DMS114 treated with DMSO at 0.1 percent for 48 hours (cell line): ENCODE measurements around the gene WWOX.

ENCODE experiments used
- DNase-seq: peaks from one replicate; lab custom pipeline; 2025; ENCODE audit not compliant: unreplicated experiment; lab: John Stamatoyannopoulos, UW

Gene WWOX

DNA sequence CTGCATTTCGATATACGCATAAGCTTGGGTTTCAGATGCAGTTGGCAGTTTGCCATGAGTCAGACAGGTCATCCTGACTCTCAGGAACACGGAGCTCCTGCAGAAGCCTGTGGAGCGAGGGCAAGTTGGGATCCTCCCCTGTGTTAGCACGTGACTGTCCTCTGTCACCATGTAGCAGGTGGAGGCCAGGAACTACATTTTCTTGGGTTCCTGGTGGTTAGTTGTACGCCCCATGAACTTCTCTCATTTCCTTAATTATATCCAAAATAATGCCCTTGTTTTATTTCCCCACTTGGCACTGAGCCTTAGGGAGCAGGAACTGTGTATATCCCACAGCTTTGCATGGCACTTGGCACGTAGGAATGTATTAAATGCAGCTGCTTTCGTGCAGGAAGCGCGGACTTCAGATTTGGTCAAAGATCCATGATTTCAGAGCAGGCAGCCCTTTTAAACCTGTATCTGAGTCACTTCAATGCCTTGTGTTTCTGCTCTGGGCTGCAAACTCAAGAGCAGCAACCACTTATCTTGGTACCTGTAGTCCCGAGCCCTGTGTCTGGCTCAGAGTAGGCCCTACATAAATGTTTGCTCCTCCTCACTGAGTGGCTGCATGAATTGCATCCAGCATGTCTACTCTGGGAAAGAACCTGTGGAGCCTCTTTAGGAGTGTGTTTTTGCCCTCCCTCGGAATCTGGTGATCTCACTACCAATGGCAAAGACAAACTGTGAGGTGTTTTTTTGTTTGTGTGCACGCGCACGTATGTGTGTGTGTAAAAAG lies 1072.7 kb downstream of the WWOX start:
- no peak for DNase-seq

DNA sequence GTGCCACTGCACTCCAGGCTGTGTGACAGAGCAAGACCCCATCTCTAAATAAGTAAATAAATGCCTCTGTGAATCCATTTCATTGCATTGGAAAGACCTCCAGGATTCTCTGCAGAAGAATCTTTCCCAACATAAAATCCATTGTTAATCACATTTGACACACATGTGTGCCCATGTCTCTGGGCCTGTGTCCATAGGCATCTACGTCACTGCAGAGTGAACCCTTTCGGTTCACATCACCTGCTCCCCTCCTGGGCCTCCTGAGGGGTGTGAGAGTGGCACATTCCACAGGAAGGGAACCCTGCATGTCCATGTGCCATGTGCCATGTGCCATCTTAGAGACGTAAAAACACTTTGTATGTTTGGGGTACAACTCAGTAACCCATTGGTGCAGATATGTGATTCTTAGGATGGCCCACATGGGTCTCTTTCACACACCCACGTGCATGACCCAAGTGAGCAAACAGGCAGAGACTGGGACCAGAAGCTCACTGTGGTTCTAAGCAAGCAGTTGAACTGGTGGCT lies 1073.6 kb downstream of the WWOX start:
- DNase-seq, result no peak

- DNase-seq, result no peak
Observed at GRCh38 chr16:79173919-79174318, 1074.5 kb downstream of the WWOX start.

- DNase-seq, result no peak
Observed at GRCh38 chr16:79175286-79176057, 1076.0 kb downstream of the WWOX start.

DNA sequence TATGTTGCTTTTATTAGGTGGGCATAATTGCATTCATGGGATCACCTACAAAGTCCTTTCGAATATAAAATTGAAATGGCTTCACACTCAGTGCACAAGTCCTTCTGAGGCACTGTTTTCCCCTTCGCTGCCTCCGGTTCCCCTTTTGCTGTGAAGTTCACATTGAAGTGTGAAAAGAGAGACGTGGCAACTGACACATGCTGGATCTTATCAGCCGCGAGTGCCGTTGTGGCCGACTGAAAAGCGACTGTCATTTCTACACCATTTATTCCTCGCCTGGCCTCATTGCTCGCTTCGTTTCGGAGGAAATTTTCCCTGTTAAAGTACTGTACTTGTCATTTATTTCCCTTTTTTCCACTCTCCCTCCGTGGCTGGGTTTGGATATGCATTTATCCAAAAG lies 1077.6 kb downstream of the WWOX start:
- DNase-seq, result no peak

DNA sequence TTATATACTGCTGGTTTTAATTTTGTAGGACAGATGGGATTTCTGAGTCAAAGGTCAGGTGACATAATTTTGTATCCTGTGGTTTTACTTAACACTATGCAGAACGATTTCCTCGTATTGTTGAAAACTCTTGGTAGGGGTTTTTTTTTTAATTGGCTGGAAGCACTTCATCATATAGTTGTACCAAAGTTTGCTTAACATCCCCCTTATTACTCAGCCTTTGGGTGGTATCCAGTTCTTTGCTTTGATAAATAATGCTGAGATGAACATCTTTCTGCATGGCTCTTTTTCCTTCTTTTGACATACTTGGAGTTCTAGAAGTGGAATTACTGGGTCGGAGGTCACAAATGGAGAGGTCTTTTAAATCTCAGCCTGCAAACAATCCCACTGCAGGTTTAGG lies 1082.0 kb downstream of the WWOX start:
- no peak for DNase-seq

GRCh38 chr16:79182616-79183015 lies 1083.2 kb downstream of the WWOX start:
- no peak for DNase-seq

- DNase-seq, result no peak
Observed at GRCh38 chr16:79183571-79183970, 1084.1 kb downstream of the WWOX start.

DNA sequence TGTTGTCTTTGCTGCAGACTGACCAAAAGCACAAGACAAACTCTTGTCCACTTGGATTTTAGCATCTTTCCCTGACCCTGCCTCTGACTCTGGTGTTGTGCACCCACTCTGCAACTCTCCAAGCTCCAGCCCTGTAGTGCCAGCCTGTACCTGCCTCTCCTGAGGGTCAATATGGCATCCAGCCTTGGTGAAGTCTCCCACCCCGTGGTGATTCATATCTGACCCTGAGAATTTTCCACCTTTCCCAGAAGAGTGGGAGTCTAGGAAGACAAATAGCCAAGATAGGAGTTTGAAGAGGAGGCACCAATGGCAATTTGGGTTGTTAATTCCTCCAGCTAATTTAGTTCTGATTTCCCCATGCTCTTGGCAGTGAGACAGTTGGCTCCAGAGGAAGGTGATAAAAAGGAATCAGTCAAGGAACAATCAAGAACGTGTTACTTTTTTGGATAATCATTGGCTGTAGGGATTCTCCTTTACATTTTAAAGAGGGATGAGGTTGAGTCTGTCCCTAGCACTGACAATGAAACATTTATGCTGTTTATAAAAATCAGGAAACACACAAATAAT lies 1085.1 kb downstream of the WWOX start:
- no peak for DNase-seq

GRCh38 chr16:79185711-79186110 lies 1086.3 kb downstream of the WWOX start:
- DNase-seq, result no peak

DNA sequence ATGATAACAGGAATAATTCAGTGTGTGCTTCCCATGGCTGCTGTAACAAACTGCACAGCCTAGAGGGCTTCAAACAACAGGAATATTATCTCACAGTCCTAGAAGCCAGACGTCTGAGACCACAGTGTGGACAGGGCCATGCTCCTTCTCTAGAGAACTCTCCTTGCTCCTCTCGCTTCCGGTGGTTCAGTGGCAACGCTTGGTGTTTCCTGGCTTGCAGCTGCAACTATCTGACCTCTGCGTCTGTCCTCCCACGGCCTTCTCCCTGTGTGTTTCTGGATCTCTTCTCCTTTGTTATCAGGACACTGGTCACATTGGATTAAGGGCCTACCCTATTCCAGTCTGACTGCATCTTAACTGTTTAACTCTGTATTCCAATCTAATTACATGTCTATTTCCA lies 1086.7 kb downstream of the WWOX start:
- no peak for DNase-seq

DNA sequence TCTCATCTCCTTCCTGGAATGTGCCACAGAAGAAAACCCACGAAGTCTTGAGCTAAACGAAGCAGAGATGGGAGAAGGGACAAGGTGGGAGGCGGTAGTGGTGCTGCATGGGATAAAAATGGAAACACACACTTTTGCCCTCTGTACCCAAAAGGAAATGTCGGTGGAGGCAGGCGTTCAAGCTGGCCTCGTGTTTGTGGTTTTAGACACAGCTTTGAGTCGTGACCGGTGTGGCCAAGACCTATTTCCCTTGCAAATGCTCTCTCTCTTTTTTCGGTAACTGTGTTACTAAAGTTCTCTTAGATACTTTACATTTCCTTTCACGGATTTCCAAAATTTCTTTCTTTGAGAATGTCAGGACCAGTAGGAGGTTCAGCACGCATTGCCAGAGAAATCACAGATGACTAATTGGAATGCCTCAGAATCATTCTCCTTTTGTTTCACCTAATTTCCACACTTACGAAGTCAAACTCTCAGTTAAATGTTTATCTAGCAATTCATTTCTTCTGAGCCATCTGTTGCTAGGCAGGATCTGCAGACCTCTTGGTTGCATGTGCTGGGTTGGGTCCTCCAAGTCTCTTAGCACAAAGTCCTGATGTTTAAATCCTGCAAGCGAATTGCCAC lies 1088.8 kb downstream of the WWOX start:
- DNase-seq, result no peak

DNA sequence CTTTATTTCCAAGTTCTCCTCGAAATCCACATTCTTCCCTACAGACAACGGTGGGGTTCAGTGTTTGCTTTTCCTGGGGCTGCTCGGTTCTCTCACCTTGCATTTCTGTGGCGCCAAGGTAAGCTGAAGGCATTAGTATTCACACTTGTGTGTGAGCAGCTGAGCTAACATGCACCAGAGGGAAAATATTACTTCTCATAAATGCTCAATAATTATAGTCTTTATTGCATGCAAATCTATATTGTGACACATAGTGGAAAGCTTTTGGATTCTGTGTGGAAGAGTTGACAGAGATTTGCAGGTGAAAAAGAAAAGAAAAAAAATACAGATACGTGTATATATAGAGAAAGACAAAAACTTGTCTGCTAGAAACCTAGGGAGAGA lies 1089.3 kb downstream of the WWOX start:
- DNase-seq, result no peak

DNA sequence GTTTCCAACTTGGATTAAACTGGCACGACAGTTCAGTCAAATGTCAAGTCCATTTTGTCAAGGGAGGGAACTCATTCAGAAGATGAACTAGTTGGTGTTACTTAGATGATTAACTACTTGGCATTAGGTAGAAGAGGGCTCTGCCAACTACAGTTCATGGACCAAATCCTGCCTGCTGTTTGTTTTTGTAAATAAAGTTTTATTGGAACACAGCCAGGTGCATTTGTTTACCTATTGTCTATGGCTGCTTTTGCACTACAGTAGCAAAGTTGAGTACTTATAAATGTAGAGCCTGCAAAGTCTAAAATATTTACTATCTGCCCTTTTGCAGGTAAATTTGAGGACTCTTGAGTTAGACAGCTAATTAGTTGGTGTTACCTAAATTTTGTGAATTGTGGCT lies 1091.1 kb downstream of the WWOX start:
- DNase-seq, result no peak

DNA sequence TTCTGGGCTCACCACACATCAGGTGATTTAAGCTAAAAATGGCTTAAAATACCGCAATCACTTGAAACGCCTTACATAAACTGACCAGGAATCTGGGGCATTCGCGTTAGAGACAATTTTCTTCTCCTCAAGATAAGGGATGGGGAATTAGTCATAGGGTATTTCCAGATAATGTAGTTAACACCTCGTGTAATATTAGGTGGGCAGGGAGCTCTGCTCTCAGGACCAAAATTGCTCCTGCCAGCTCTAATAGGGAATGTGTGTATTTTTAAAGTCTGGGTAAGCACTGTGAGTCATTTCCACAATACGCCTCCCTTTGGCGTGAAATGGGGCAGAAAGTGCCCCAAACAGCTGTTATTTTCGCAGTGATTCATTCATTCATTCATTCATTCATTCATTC lies 1092.5 kb downstream of the WWOX start:
- no peak for DNase-seq

GRCh38 chr16:79192904-79193303 lies 1093.5 kb downstream of the WWOX start:
- DNase-seq, result no peak

GRCh38 chr16:79194291-79194690 lies 1094.8 kb downstream of the WWOX start:
- DNase-seq, result no peak

- no peak for DNase-seq
Observed at GRCh38 chr16:79195938-79196337, 1096.5 kb downstream of the WWOX start.

DNA sequence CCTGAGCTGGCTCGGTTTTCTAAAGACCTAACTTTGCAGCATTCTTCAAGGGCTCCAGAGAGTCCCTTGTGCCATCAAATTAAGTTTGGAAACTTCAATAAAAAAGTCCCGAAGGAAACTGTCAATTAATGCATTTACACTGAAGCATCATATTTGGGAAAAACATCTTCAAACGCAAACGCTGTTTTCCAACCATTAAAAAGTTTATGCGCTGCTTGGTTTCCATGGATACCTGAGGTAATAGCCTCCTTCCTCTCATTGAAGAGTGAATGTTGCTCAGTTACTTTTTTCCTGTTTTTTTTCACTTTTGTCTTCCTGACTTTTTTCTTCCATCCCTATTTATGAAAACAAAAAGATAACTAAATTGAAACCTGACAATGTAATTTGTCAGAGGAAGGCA lies 1102.0 kb downstream of the WWOX start:
- DNase-seq, result no peak

DNA sequence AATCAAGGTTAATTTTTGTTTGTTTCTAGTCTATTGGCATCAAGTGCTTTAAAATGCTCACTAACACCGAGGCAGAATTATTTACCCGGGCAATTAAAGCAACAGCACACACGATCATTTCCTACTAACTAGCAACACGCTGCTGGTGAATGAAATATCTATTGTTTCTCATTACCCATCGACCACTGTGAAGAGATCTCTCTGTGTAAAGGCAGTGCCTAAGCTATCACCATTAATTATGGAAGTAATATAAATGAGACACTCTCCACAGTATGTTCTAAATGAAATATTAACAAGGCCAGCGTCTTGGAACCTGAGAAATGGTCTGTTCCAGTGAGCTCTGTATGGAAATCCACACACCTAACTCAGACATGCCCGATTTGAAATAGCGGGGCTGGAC lies 1103.5 kb downstream of the WWOX start:
- no peak for DNase-seq

DNA sequence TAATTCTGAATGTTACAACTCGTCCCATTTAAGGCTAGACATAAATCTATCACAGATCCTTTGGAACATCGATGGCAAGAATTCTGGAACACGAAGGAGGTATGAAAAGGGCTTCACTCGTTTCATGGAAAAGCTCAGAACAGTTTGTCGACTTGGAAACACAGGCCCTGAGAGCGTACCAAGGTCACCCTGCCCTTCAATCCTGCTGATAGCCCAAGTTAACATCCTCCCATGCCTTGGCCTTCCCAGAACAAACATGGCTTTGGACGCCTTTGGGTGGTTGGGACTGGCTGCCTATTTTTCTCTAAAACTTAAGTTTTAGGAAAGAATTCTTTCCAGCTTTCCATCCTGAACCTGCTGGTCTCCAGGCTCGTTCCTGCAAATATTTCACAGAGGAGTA lies 1105.0 kb downstream of the WWOX start:
- no peak for DNase-seq

DNA sequence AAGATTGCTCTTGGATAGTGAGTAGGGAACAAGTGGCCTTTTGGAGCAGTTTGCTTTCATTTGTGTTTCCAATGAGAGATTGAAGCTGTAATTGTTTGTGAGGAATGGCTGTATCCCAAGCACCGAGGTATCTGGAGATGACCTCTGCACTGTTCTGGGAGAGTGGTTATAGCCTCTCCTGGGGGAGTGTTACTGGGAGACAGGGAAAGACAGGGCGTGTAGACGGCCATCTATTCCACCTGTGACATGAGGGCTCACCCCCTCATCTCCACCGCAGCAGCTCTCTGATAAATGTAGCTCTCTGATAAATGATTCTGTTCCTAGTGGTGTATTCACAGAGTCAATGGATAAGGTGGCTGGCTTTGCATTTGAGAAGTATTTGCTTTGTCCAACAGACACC lies 1107.4 kb downstream of the WWOX start:
- no peak for DNase-seq
